ENCODE results near the gene METTL21A.
"Not testable (repeated sequence)": the region's sequence is repeated elsewhere in the genome, so short reads cannot be mapped to it uniquely, and the experiment has no call there.

GRCh38 chr2:207646582-207646981 is 21.4 kb upstream of the METTL21A start:
- TF ChIP-seq, protein P1, sequence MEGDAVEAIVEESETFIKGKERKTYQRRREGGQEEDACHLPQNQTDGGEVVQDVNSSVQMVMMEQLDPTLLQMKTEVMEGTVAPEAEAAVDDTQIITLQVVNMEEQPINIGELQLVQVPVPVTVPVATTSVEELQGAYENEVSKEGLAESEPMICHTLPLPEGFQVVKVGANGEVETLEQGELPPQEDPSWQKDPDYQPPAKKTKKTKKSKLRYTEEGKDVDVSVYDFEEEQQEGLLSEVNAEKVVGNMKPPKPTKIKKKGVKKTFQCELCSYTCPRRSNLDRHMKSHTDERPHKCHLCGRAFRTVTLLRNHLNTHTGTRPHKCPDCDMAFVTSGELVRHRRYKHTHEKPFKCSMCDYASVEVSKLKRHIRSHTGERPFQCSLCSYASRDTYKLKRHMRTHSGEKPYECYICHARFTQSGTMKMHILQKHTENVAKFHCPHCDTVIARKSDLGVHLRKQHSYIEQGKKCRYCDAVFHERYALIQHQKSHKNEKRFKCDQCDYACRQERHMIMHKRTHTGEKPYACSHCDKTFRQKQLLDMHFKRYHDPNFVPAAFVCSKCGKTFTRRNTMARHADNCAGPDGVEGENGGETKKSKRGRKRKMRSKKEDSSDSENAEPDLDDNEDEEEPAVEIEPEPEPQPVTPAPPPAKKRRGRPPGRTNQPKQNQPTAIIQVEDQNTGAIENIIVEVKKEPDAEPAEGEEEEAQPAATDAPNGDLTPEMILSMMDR (IDR thresholded peaks at IDR 0.05; ENCODE audit: poor library complexity), result not testable (repeated sequence)
- not testable (repeated sequence) for TF ChIP-seq EZH2 (IDR thresholded peaks at IDR 0.05; ENCODE audit: borderline replicate concordance)

All from hepatocyte (in vitro differentiated cells).